ENCODE measurements around the gene ENTPD1.
A peak's percentile ranks its signal among the peaks of the same experiment; 100 is the strongest.
"Not testable (repeated sequence)": the region's sequence is repeated elsewhere in the genome, so short reads cannot be mapped to it uniquely, and the experiment has no call there.

Gene ENTPD1, protein sequence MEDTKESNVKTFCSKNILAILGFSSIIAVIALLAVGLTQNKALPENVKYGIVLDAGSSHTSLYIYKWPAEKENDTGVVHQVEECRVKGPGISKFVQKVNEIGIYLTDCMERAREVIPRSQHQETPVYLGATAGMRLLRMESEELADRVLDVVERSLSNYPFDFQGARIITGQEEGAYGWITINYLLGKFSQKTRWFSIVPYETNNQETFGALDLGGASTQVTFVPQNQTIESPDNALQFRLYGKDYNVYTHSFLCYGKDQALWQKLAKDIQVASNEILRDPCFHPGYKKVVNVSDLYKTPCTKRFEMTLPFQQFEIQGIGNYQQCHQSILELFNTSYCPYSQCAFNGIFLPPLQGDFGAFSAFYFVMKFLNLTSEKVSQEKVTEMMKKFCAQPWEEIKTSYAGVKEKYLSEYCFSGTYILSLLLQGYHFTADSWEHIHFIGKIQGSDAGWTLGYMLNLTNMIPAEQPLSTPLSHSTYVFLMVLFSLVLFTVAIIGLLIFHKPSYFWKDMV

DNA sequence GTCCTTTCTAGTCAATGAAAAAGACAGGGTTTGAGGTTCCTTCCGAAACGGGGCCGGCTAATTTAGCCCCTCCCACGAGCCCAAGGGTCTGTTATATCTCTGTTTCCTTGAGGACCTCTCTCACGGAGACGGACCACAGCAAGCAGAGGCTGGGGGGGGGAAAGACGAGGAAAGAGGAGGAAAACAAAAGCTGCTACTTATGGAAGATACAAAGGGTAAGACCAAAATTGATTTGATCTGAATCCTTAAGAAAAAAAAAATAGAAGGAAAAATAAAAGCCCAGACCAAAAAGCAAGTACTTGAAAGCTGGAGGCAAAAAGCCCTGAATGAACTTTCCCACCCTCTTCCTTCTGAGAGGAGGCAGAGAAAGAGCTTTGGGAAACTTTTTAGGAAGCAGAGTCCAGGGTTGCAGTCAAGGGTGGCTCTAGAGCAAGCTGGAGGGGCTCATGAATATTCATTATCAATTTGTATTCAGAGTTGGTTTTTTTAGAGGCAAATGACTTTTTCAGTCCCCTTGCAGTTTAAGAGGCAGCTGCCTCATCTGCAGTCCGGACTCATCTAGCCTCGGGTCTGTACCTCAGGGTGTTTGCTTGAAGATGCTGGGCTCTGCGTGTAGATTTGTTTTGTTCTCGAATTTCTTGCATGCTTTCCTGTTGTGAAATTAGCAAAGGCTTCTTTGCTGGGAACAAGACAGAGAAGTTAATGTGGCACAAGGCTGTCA lies at the start of gene ENTPD1:
Gene ENTPD1 (plus strand): TSS at position 123 of the 721 bp plus-strand sequence. CDS start 77 bp downstream, at position 200.
- no peak for DNase-seq (ENCODE audit: low spot score)

DNA sequence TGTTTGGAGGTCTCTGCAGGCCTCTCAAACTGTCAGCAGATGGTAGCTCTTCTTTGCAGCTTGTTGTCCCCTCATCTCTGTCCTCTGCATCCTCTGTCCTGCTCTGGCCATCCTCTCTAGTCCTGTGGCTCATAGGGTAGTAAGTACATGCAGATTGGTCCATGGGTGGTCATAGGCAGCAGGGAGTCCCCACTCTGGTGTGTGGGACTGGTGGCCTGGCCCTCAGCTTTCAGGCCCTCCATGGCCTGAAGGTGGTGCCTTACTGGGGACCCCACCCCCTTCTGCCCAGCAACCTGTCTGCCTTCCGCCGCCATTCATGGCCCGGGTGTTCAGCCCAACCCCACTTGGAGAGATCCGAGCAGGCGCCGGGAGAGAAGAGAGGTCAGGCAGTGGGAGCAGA lies 49.4 kb upstream of the ENTPD1 start:
- no peak for DNase-seq (ENCODE audit: low spot score)

GRCh38 chr10:95706990-95707389 lies 49.0 kb upstream of the ENTPD1 start:
- no peak for DNase-seq (ENCODE audit: low spot score)

GRCh38 chr10:95711492-95711891 lies 44.5 kb upstream of the ENTPD1 start:
- no peak for DNase-seq (ENCODE audit: low spot score)

DNA sequence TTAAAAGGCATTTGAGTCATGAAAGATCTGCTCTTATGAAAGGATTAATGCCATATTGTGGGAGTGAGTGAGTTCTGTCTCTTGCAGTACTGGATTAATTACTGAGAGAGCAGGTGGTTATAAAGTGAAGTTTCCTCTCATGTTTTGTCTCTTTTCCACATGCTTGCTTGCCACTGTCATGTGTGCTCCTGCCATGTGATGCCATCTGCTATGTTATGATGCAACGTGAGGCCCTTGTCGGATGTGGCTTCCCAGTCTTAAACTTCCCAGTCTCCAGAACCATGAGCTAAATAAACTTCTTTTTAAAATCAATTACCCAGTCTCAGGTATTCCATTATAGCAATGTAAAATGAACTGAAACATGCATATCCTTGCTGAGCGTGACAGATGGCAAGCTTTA lies 39.5 kb upstream of the ENTPD1 start:
- DNase-seq (ENCODE audit: low spot score): no peak

DNA sequence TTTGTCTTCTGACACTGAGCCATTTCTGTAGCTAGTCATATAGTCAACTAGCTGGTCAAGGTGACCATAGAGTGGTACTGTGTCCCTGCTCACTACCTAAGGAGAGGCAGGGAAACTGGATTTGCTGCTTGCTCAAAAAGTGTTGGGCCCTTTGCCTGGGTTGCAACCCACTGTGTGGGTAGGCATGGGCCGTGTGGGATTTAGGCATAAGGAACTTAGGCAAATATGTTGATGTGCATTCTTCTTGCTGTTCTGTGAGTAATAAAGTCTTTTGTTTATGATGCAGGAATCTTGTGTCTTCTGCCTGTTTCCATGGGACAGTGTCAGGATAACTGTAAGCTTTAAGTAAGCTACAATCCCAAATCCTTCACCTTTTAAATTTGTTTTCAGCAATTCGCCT lies 39.1 kb upstream of the ENTPD1 start:
- no peak for DNase-seq (ENCODE audit: low spot score)

GRCh38 chr10:95720745-95721144 lies 35.2 kb upstream of the ENTPD1 start:
- peak; percentile 22 for DNase-seq (ENCODE audit: low spot score)

- not testable (repeated sequence) for DNase-seq (ENCODE audit: low spot score)
These were observed 33.5 kb upstream of the ENTPD1 start for GRCh38 chr10:95722496-95722895.

- DNase-seq (ENCODE audit: low spot score): no peak
These were observed 27.4 kb upstream of the ENTPD1 start for GRCh38 chr10:95728526-95728925.

GRCh38 chr10:95729323-95730055 lies 26.5 kb upstream of the ENTPD1 start:
- DNase-seq (ENCODE audit: low spot score): peak; percentile 41

- DNase-seq (ENCODE audit: low spot score): no peak
These were observed 25.7 kb upstream of the ENTPD1 start for GRCh38 chr10:95730233-95730632.

- DNase-seq (ENCODE audit: low spot score): not testable (repeated sequence)
These were observed 23.1 kb upstream of the ENTPD1 start for GRCh38 chr10:95732907-95733306.

GRCh38 chr10:95739056-95739455 lies 16.9 kb upstream of the ENTPD1 start:
- DNase-seq (ENCODE audit: low spot score): no peak

- no peak for DNase-seq (ENCODE audit: low spot score)
These were observed 14.0 kb upstream of the ENTPD1 start for GRCh38 chr10:95741807-95742467.

- DNase-seq (ENCODE audit: low spot score): no peak
These were observed 13.5 kb upstream of the ENTPD1 start for GRCh38 chr10:95742485-95742884.

DNA sequence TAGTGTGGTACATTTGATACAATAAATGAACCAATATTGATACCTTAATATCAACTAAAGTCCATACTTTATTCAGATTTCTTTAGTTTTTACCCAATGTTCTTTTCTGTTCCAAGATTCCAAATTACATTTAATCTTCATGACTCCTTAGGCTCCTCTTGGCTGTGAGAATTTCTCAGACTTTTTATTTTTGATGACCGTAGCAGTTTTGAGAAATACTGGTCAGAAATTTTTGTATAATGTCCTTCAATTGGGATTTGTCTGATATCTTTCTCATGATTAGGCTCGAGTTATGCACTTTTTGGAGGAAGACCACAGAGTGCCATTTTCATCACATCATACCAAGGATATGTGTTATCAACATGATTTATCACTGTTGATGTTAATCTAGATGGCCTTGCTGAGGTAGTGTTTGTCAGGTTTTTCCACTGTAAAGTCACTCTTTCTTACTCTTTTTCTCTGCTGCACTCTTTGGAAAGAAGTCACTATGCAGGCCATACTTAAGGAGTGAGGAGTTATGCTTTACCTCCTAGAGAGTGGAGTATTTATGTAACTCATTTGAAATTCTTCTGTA lies 12.9 kb upstream of the ENTPD1 start:
- no peak for DNase-seq (ENCODE audit: low spot score)

- no peak for DNase-seq (ENCODE audit: low spot score)
These were observed 10.5 kb upstream of the ENTPD1 start for GRCh38 chr10:95745501-95745900.

GRCh38 chr10:95748349-95748748 lies 7.6 kb upstream of the ENTPD1 start:
- no peak for DNase-seq (ENCODE audit: low spot score)

GRCh38 chr10:95755511-95756004 lies 405 bp upstream of the ENTPD1 start:
- DNase-seq (ENCODE audit: low spot score): no peak

DNA sequence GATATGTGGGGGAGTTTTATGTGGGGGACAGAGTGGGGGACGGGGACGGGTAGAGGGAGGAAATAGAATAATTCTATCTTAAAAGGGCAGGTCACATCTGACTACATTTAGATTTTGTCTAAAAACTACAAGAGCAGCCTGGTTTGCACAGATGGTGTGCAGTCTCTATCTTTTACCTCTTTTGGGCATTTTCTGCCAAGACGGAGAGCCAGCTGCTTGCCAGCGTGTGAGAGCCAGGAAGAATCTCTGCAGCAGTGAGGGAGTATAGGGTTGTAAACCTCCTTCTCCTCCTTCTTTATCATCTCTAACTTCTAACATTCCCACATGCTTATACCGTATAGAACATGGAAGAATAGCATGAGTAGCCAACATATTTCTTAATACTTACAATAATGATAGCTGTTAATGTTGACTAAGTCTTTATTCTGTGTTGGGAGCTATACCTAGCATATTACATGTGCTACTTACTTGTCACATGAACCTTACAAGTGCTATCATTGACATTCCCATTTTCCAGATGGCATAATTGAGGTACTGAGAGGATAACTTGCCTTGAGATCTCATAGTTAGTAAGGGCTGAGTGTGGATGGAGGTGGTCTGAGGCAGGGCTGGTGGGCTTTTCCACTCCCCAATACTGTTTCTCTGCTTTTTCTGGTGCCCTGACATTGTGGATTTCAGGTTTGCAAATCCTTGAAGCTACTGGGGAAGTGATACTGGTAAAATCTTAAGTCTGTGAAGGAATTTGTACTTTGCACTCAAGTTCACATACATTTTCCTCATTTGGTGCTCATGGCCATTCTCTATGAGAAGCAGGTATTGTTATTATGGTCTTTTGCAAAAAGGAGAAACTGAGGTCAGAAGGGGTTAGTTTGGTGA lies 1.1 kb downstream of the ENTPD1 start:
- no peak for DNase-seq (ENCODE audit: low spot score)
